ENCODE measurements around the gene HTR3D.

Gene HTR3D

DNA sequence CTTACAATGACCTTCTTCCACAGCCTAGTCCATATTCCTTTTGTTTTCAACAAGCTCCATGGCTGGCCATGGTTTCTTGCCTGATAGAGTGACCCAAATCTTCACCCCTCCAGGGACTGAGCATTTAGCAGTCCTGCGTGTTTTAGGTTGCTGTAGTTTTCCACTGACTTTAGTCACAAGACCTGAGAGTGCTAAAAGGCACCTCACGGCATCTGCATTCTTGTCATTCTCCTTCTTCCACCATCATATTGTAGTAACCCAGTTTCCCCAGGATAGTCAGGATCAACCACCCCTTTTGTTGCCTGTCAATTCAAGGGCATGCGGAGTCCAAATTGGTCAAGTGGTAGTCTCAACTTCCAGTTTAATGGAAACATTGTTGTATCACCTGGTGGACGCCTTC is 42.1 kb downstream of the HTR3D start:
- no peak for DNase-seq

DNA sequence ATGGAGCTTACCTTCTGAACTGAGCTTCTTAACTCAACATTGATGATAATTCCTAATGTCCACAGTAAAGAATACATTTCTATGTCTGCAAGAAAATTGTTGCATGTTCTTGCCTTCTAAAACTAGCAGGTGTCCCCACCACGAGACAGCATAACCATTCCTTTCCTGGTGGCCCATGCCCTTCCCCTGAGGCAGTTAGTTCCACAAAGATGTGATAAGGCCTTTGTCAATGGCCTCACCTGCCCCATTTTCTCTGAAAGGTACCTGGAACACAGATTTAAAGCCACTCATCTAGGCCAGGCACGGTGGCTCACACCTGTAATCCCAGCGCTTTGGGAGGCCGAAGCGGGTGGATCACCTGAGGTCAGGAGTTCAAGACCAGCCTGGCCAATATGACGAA is 44.4 kb downstream of the HTR3D start:
- no peak for DNase-seq

DNA sequence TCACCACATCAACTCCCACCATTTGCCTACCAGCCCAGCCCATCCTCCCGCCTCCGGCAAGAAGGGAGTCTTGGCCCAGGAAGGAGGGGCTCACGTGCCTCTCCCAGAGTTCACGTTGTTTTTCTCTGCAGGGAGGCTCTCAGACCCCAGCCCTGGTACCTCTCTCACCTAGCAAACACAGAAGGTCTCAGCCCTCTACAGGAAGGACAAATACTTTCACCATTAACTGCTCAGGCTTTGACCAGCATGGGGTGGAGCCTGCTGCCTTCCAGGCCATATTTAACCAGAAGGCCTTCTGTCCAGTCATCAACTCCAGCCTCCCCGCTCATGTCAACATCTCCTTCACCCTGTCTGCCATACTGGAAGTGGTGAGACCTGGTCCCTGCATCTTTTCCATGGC is 46.3 kb downstream of the HTR3D start:
- DNase-seq: no peak

DNA sequence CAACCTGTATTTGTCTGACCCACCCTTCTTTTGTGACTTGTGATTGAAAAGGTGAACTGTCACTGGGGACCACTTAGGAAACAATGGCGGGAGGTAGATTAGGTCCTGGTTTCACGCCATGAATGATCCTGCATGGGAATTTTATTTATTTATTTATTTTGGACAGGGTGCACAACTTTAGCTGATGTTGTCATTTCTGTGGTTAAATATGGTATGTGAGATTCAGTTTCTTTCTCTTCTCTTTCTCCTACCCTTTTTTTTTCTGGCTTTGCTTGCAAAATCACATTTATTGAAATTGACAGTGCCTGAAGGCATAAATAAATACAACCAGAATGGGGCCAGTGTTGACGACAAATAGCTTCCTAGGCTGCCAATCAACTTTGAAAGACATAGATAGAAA is 47.3 kb downstream of the HTR3D start:
- no peak for DNase-seq

DNA sequence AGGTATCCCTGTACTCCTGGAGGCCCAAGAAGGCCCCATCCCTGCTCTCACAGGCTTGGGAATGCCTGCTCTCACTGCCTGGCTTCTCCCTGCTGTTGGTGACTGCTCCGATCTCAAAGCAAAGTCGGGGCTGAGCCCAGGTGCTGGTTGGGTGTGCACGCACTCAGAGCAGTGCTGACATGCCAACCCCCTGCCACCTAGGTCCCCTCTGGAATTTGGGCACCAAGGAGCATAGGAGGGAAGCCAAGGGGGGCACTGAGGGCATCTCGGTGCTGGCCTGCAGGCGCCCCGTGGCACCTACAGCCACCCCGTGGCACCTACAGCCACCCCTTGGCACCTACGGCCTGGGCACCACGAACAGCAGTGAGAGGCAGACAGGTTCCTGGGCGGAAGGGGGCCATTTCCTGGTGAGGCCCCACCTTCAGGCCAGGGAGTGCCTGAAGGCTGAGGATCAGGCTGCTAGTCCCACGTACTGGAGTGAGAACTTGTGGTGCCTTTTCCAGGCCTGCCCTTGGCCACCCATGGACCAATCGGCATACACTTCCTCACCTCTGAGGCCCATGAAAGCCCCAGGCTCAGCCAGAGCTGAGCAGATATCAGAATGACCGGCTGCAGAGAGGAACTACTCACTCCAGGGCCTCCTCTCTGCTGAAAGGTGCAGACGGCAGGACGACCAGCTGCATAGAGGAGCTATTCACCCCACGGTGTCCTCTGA is 49.7 kb downstream of the HTR3D start:
- no peak for DNase-seq

DNA sequence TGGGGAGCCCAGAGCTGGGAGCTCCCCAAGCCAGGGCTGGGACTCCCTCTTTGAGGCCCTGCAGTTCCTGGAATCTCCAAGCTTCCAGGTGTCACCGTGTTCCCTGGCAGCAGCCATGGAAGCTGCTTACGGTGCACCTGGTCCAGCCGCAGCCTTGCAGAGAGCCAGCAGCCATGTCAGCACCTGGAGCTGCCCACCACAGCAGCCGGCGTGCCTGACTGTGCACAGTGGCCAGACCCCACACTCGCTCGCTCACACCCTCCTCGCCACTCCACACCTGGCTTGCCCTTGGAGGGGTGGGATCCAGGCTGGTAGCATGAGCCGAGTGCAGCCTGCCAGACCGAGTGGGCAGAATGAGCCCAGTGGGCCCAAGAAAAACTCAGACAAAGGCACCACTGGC is 50.5 kb downstream of the HTR3D start:
- DNase-seq: no peak

DNA sequence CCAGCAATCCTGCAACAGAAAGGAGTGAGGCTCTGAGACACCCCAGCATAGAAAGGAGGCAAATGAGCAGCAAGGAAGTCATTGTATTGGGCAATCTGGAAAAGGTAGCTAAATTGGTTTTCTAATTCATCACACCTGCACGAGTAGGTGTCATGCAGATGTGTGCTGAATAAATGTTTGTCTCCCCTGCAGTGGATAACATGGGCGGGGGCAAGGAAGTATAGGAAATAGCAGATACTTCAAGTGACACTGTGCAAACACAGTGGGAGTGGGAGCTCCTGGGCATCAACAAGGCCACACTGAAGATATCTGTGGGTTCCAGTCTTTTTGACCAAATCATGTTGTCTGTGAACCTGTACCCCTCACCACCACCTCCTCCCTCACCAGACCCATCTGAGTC is 50.9 kb downstream of the HTR3D start:
- DNase-seq: no peak

DNA sequence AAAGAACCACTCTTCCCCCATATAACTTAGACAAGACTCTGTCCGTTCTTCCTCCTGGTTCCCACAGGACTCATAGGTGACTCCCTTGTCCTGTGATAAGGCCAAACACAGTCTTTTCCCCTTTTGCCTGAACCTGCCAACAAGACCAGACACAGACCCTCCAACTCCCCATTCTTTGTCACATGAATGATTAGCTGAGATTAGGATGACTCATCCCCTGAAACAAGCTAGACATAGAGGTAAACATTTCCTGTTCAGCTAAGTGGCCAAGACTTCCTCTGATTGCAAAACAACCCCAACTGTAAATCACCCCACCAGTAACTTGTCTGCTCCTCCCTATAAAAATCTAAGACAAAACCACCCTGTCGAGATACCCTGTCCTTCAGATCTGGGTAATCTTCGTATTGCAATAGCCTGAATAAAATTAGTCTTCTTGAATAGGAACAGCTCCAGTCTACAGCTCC is 53.9 kb downstream of the HTR3D start:
- DNase-seq: no peak

Measured in CD4-positive, alpha-beta T cell treated with Interleukin-15 for 1 hour (primary cell).